Activated CD4-positive, alpha-beta T cell treated with anti-CD3 and anti-CD28 coated beads, Interleukin-2, amount 50 U/mL, for 1 hour (primary cell): ENCODE results near the gene UBE2L5.
"Not testable (repeated sequence)": the region's sequence is repeated elsewhere in the genome, so short reads cannot be mapped to it uniquely, and the experiment has no call there.

ENCODE experiments used
- DNase-seq: peaks from one replicate; pipeline ENCODE4 v3.0.0-alpha.2; 2020

UBE2L5 gene

DNA sequence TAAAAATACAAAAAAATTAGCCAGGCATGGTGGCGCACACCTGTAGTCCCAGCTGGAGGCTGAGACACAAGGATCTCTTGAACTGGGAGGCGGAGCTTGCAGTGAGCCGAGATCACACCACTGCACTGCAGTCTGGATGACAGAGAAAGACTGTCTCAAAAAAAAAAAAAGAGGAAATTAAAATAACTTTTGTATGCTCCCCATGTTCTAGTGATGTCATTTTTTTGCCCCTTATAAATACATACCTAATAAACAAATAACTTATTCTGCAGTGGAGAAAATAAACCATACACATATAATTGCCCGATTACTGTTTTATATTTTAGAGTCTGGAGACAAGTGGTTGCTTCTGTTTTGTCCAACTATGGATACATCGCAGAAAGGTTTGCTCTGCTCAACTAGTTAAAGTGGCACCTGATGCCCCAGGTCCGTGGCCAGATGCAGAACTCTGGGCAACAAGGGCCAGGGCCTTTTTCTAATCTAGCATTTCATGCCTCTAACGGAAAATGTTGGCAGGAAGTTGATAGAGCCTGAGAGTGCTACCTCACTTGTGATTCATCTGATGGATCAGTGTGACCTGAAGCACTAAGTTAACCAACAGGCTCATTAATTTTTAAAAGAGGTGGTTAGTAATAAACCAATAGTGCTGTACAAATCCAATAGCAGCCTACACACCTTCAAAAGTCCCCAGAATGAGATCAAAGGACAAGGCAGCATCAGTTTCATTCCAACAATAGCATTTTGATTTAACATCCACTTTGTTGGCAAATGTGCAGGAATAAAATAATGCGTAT is 18.8 kb downstream of the UBE2L5 start:
- DNase-seq = no peak

DNA sequence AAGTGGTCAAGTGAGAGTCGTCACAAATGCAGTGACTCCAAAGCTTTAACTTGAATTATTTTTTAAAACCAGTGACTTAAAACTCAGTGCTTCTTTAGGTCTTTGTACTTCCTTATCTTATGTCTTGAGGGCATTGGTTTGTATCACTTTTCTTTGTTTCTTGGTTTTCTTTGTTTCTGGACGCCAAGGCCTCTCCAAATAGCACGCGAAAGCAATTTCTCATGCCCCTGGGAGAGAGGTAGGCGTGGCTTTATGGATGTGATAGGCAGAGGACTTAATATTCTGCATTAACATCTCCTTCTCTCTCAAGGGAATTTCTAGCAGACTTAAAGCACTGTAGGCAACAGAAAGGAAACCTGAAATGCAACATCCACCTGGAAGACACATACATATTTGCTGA is 20.6 kb downstream of the UBE2L5 start:
- DNase-seq = no peak

DNA sequence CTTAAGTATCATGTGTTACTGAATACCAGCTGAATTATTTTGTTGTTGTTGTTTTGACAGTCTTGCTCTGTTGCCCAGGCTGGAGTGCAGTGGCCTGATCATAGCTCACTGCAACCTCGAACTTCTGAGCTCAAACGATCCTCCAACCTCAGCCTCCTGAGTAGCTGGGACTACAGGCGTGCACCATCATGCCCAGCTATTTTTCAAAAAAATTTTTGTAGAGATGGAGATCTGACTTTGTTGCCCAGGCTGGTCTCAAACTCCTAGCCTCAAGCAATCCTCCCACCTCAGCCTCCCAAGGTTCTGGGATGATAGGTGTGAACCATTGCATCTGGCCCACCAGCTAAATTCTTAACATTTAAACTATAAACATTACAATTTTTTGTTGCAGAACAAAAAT is 21.2 kb downstream of the UBE2L5 start:
- DNase-seq = not testable (repeated sequence)

DNA sequence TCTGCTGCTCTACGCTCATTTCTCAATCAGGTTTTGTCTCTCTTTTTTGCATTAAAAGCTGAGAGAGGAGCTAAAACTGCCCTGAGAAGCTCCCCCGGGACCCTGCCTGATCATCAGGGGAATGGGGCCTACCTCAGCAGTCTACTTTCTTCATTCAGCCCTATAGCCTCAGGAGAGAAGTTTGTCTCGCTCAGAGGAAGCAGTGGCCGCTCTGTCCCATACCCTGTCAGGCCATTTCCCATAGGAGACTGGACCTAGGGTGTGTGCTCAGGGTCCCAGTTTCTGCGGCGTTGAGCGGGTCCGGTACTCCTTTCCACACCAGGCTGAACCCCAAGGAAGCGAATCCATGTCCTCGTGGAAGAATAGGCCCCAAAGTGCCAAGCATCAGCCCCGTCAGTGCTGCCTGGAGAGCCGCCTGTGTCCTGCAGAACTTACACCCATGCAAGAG is 21.7 kb downstream of the UBE2L5 start:
- DNase-seq = no peak

DNA sequence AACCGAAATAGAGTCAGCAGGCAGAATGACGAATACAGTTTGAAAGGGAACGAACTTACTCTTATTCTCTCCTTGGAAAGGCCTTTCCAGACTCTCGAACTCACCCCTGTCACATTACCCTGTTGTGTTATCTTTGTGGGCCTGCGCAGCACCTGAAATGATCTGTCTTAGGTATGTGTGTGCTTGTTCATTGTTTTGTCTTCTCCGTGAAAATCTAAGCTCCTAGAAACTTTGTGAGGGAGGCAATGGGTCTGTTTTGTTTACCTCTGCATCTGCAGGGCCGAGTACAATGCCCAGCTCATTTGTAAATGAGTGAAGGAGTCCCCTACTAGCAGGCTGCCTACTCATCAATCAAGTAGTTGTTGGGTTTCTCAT is 23.8 kb downstream of the UBE2L5 start:
- DNase-seq = no peak

DNA sequence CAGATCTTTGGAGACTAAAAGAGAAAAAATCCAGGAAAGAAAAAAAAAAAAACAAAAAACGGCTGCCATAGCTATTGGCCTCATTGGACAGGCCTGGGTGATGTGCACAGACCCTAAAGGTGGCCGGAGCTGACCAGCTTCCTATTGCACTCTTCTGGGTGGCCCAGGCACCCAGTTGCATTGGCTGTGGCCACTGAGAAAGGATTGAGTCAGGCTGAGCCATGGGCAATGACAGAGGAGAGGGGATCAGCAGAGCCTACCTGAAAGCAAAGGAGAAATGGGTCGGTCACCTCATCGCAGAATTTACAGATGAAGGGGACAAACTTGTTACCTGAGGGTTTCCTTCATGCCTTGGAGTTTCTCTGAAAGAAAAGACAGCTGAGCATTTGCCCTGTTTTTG is 26.1 kb downstream of the UBE2L5 start:
- no peak for DNase-seq

DNA sequence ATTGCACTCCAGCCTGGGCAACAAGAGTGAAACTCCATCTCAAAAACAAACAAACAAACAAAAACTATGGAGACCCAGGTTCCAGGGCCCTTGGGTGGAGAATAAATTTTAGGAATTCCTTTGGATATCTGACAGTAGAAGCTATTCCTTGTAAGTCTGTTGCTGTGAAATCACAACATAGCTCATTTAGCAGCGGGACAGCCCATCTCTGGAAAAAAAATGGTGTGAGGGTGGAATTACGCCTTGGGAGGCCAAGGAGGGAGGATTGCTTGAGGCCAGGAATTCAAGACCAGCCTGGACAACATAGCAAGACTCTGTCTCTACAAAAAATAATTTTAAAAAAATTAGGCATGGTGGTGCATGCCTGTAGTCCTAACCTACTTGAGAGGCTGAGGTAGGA is 27.8 kb downstream of the UBE2L5 start:
- DNase-seq = no peak

DNA sequence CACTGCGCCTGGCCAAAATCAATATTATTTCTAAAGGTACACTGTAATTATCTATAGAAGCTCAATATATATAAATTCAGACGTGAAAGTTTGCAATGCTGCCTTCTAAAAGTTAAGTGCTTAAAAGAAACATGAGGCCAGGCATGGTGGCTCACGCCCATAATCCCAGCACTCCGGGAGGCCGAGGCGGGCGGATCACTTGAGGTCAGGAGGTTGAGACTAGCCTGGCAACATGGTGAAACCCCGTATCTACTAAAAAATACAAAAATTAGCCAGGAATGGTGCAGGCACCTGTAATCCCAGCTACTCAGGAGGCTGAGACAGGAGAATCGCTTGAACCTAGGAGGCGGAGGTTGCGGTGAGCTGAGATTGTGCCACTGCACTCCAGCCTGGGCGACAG is 29.2 kb downstream of the UBE2L5 start:
- not testable (repeated sequence) for DNase-seq

DNA sequence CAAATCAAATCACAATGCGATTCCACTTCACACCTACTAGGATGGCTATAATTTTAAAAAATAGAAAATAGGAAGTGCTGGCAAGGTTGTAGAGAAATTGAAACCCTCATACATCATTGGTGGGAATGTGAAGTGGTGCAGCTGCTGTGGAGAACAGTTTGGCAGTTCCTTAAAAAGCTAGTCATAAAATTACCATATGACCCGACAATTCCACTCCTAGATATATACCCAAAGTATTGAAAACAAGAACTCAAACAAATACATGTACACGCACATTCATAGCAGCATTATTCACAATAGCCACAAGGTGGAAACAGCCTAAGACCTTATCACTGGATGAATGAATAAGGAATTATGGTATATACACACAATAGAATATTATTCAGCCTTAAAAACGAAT is 31.4 kb downstream of the UBE2L5 start:
- DNase-seq = no peak

DNA sequence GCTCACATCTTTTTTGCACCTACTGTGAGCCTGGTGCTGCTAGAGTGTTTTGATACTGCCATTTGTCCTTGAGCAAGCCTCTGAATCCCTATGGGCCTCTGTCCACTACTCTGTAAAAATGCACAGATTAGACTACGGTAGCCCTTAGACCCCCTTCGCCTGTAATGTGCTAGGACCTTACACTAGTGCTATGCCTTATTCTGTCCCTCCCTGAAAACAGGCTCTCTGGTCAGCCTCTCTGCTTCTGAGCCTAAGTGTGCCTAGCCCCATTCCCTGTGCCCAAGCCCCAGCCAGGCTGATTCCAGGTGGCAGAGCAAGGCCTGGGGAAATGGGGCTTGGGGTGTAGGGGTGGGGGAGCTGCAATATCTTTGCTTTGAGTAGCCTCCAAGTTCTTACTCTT is 32.7 kb downstream of the UBE2L5 start:
- DNase-seq = no peak

DNA sequence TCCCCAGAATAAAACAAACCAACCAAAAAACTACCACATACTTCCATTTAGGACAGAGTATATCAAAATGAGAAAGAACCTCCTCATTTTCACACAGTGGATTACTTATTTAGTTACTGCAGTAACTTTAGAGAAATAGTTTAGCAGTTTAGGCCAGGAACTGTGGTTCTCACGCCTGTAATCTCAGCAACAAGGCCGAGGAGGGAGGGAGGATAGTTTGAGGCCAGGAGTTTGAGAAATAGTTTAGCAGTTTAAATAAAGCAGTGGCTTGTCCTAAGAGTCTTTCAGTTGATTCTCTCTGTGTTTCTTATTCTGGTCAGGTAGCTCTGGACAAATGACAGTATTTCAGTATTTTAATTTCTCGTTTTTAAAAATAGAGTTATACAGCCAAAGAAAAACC is 34.0 kb downstream of the UBE2L5 start:
- no peak for DNase-seq

DNA sequence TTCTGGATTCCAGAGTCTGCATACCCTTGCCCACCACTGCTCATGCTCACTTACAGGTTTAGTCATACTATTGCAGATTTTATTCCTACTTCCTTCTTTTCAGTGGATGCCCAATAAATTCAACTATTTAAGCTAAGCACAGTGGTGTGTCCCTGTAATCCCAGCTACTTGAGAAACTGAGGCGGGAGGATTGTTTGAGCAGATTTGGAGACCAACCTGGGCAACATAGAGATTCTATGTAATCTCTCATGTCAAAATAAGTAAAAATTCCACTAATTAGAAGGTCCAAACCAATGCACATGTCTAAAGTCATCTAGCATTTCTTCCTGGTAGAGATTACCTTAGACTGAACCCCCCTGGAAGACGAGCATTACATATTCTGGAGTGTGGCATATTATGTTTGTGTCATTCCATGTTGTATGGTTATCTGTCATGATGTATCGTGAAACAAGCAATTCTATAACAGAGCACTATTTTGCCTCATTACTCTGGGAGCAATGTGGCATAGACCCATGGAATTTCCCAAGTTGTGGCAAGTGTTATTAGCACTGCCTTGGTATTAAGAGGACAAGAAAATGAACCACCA is 35.1 kb downstream of the UBE2L5 start:
- no peak for DNase-seq

DNA sequence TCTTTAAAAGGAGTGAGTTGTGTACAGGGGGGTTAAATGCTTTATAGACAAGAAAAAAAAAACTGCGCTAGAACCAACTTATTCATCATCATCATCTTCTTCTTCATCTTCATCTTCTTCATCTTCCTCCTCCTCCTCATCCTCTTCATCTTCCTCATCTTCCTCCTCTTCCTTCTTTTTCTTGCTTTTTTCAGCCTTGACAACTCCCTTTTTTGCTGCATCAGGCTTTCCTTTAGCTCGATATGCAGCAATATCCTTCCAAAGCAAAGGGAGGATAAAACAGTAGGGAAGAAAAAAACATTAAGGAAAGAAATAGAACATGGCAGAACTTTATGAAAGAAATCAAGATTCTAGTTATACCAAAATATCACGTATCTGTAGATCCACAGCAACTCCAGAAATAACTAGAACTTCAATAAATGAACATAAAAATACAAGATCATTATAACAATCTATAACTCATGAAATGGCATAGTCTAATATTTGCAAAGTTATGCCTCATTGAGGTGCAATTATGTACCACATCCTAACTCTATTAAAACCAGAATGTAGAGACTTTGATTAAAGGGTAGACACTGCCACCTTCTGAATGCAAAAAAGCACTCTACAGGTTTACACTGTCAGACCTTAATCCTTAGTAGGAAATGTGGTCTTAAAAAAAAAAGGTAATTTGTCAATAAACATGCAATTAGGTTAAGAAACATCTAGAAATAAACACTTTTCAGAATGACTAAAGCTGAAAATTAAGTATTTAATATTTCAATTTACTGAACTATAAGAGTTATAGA is 39.2 kb downstream of the UBE2L5 start:
- not testable (repeated sequence) for DNase-seq

DNA sequence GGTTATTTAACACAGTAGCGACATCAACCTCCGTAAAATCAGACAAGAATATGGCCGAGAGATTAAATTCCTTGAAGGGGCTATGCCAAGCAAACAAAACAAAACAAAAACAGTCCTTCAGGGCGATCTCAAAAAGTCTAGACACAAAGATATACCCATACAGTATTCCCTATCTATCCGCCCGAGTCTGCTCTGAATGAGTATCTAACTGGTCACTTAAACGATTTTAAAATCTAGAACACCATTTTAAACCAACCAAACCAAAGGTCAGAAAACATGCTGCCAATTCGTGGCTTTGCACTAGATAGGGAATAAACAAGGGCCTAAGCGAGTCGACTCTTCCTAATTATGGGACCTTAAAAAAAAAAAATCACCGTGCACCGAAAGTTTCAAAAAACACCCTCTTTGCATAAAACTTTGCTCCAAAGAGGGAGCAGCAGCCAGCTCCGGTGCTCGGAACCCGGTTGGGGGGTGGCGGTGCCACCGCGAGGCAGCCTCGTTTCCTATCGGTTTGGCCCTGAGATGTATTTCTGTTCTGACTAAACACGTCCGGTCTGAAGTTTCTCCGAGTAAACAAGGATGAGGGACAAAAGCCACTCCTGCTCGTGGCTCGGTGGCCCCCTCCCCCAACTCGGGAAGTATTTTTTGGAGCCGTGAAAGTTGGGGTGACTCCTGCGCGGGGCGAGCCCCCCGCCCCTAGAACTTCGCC is 41.6 kb downstream of the UBE2L5 start:
- DNase-seq = peak; percentile 60

DNA sequence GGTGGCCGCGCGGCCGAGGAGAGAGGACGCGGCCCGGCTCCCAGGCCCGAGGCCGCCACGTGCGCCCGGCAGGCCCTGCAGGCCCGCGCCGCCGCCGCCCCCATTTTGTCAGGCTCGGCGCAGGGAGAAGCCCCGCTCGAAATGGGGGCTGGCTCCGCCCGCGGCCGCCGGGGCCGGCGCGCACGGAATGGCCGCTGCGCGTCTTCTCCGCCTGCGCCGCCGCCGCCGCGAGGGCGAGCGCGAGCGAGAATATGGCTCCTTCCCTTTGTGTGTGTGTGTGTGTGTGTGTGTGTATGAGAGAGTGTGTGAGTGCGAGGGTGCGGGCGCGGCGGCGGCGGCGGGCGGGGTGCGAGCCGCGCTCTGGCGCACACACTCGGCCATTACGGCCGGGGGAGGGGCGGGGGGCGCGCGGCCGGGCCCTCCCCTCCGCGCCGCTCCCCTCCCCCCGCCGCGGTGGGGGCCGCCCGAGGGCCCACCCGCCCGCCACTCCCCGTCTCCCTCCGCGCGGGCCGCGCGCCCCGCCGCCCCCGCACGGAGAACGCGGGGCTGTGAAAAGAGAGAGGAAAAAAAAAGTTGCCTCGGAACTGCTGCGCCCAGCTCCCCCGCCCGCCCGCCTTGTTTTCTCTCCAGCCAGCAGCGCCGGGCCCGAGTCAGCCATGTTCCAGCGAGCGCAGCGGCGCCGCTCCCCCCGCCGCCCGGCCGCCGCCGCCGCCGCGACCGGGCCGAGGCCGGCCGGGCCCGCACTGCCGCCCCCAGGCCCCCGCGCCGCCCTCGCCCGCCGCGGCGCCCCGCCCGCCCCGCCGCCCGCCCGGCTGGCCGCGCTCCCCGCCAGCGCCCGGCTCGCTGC is 42.4 kb downstream of the UBE2L5 start:
- DNase-seq = peak; percentile 73

DNA sequence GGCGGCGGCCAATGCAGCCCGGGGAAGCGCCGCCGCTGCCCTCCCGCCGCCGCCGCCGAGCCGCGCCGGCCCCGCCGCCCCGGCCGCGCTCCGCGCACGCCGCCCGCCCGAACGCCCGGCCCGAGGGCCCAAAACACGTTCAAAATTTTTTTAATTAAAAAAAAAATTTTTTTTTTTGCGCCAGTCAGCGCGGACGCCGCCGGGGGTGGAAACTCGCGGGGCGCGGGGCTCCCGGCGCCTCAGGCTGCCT is 43.0 kb downstream of the UBE2L5 start:
- no peak for DNase-seq

DNA sequence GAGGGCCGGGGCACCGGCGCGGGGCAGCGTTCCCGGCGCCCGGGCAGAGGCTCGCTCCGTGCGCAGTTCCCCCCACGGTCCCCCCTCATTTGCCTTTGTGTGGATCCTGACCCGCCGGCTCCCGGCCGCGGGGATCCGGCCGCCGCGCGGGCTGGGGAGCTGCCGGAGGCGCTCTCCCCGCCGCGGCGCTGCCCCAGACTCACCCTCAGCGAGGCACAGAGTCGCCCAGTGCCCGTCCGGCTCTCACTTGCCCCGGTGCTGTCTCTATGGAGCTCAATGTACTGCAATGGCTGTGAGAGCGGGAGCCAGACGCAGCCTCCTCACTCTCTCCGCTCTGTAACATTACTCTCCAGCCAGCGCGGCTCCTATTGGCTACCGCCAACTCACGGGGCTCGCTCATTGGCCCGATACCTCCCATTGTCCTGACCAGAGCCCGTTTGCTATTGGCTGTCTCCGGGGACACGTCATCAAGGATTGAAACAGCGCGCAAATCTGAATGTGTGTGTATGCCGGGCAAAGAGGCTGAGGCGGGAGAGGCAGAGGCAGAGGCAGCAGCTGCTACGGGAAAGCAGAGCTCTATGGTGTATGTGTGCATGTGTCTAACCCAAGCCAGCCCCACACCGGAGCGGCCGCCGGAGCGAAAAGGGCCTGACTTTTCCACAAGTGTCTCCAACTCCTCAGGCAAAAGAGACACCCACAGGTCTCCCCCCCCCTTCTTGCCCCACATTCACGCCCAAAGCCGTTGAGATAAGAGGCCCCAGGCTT is 43.5 kb downstream of the UBE2L5 start, which contains the start of gene HMGB1:
HMGB1 (minus strand) TSS at position 344 of the 765 bp plus-strand sequence. CDS start 2,256 bp downstream, outside the sequence.
- DNase-seq = peak; percentile 94

DNA sequence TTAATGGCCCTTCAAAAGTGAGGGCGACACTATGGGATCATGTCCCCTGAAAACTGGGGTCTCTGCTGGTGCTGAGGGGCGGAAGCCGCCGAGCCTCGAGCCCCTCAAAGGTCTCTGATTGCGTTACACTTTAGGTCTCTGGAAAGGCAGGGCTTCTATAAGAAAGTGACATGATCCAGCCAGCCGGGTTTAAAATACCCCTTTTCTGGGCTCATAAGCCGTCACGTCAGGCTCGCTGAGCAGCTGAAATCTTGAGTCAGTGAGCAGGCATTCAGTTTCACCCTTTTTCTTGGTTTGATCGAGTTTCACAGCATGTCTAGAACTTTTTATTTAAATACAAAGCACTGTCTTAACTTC is 44.0 kb downstream of the UBE2L5 start:
- no peak for DNase-seq

DNA sequence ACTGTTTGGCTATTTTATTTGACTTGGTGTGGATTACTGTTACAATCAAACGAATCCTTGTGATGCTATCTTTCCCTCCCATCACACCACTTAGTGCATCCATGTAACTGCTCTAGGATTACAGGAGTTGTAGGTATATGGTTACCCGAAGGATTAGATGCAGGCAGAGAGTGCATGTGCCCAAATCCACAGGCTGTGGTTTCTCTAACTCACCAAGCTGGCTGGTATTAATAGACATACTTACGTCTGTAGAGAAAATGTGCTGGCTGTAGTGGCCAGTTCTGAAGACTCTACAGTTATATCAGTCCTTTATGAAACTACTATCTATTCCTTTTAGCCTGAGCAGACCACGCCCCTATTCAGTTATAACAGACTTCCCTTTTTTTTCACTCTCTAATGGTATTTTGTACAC is 44.6 kb downstream of the UBE2L5 start:
- DNase-seq = no peak

DNA sequence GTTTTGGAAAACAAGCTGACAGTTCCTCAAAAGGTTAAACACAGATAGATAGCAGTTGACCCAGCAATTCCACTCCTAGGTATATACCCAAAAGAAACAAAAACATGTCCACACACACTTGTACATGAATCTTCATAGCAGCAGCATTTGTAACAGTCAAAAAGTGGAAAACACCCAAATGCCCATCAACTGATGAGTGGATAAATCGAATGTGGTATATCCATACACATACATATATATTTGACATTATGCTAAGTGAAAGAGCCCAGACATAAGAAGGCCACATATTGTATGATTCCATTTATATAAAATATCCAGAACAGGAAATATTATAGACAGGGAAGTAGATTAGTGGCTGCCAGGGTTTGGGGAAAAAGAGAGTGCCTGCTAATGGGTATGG is 51.4 kb downstream of the UBE2L5 start:
- no peak for DNase-seq

DNA sequence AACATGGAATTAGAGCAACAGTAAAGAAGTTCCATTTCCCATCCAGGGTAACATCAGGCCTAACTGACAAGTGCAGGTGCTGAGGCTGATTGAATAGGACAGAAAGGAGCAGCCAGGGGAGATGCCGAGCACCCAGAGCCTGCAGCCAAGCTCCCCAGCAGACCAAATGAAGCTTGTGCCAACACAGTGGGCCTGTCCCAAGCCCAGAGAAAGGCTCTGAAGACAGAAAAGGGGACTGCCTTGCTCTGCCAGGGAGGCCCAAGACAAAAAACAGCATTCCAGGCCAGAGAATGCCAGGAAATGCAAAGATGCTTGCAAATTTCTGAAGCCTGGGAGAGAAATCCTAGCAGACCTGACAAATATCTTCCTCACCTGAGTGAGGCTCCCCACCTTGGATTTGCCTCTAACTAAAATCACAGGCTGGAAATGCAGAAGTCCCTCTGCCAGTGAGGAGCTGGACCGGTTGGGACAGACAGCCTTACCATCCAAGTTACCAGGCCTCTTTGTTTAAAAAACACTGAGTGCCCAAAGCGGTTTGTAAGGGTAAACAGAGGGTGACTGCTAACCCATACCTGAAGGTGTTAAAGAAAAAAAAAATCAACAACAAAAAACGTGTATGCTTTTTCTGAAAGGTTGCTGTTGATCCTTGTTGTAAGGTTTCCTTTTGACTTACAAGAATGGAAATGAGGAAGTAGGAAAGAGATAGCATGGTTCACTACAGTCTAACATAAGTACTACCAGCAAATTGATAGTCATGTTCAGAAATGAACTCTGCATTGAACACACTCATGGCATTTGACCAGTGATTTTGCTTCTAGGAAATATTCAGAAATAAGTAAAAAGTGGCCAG is 55.3 kb downstream of the UBE2L5 start:
- no peak for DNase-seq
